SK-N-SH treated with all-trans-retinoic acid at 6 μM for 48 hours (cell line): Measurements from ENCODE around the gene COLGALT1.

ENCODE experiments used
- ARNTL ChIP-seq: fragments of 450-650 bp; formaldehyde crosslinking; IDR thresholded peaks from 2 replicates; pipeline ENCODE4 v1.5.0; 2020; ENCODE audit warnings: low read depth, mild to moderate bottlenecking, moderate library complexity, borderline replicate concordance
- CSRNP3 ChIP-seq: fragments of 250-450 bp; sonication (Bioruptor Pico); IDR thresholded peaks from 2 replicates; pipeline ENCODE4 v1.5.1; 2021; ENCODE audit warnings: mild to moderate bottlenecking, moderate library complexity
- PATZ1 ChIP-seq: fragments of 250-450 bp; sonication (Bioruptor Pico); IDR thresholded peaks from 2 replicates; pipeline ENCODE4 v1.8.0; 2020; ENCODE audit warnings: mild to moderate bottlenecking, moderate library complexity, borderline replicate concordance
- PPARA ChIP-seq: fragments of 250-450 bp; sonication (Bioruptor Pico); IDR thresholded peaks from 2 replicates; pipeline ENCODE4 v1.5.0; 2020; ENCODE audit warnings: mild to moderate bottlenecking, borderline replicate concordance
- RARB ChIP-seq: fragments of 250-450 bp; sonication (Bioruptor Pico); IDR thresholded peaks from 2 replicates; pipeline ENCODE4 v1.8.0; 2021; ENCODE audit warnings: mild to moderate bottlenecking, moderate library complexity
- SNAI2 ChIP-seq: fragments of 250-450 bp; sonication (Bioruptor Pico); IDR thresholded peaks from 2 replicates; pipeline ENCODE4 v1.5.0; 2020; ENCODE audit warnings: mild to moderate bottlenecking, moderate library complexity
- TCF4 ChIP-seq: fragments of 250-450 bp; sonication (Bioruptor Pico); IDR thresholded peaks from 2 replicates; pipeline ENCODE4 v1.8.0; 2021; ENCODE audit warnings: mild to moderate bottlenecking, moderate library complexity, borderline replicate concordance
- ZFP30 ChIP-seq: fragments of 450-650 bp; formaldehyde crosslinking; IDR thresholded peaks from 2 replicates; pipeline ENCODE4 v1.5.0; 2022; ENCODE audit warnings: mild to moderate bottlenecking, moderate library complexity
- ZNF70 ChIP-seq: fragments of 450-650 bp; formaldehyde crosslinking; IDR thresholded peaks from 2 replicates; pipeline ENCODE4 v1.5.0; 2020; ENCODE audit warnings: mild to moderate bottlenecking, moderate library complexity
- TF ChIP-seq, protein P1 (sequence below): fragments of 250-450 bp; sonication (Bioruptor Pico); IDR thresholded peaks from 2 replicates; pipeline ENCODE4 v1.8.0; 2021; ENCODE audit warnings: low read depth, mild to moderate bottlenecking, moderate library complexity, borderline replicate concordance
- TF ChIP-seq, protein P2 (sequence below): fragments of 250-450 bp; sonication (Bioruptor Pico); IDR thresholded peaks from 2 replicates; pipeline ENCODE4 v1.5.1; 2020; ENCODE audit warnings: low read depth, mild to moderate bottlenecking, moderate library complexity

- TF ChIP-seq ZNF70 (CRISPR knock-in tag), result no peak
- TF ChIP-seq PATZ1 (CRISPR knock-in tag), result no peak
- TF ChIP-seq ZFP30 (CRISPR knock-in tag), result no peak
- TF ChIP-seq ARNTL (CRISPR knock-in tag), result no peak
- no peak for TF ChIP-seq RARB (CRISPR knock-in tag)
- TF ChIP-seq PPARA (CRISPR knock-in tag), result no peak
- TF ChIP-seq, protein P1, sequence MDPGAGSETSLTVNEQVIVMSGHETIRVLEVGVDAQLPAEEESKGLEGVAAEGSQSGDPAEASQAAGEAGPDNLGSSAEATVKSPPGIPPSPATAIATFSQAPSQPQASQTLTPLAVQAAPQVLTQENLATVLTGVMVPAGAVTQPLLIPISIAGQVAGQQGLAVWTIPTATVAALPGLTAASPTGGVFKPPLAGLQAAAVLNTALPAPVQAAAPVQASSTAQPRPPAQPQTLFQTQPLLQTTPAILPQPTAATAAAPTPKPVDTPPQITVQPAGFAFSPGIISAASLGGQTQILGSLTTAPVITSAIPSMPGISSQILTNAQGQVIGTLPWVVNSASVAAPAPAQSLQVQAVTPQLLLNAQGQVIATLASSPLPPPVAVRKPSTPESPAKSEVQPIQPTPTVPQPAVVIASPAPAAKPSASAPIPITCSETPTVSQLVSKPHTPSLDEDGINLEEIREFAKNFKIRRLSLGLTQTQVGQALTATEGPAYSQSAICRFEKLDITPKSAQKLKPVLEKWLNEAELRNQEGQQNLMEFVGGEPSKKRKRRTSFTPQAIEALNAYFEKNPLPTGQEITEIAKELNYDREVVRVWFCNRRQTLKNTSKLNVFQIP (CRISPR knock-in tag), result no peak
- TF ChIP-seq CSRNP3, result no peak
- TF ChIP-seq, protein P2, sequence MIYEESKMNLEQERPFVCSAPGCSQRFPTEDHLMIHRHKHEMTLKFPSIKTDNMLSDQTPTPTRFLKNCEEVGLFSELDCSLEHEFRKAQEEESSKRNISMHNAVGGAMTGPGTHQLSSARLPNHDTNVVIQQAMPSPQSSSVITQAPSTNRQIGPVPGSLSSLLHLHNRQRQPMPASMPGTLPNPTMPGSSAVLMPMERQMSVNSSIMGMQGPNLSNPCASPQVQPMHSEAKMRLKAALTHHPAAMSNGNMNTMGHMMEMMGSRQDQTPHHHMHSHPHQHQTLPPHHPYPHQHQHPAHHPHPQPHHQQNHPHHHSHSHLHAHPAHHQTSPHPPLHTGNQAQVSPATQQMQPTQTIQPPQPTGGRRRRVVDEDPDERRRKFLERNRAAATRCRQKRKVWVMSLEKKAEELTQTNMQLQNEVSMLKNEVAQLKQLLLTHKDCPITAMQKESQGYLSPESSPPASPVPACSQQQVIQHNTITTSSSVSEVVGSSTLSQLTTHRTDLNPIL (CRISPR knock-in tag), result no peak
- no peak for TF ChIP-seq TCF4
- TF ChIP-seq SNAI2 (CRISPR knock-in tag), result no peak
Measured at GRCh38 chr19:17572638-17573037, 17.2 kb downstream of the COLGALT1 start.
